Renal cortical epithelial cell (primary cell): Measurements from ENCODE around the gene GBE1. TPM values are rescaled to one million over a fixed set of nuclear protein-coding genes. Genes with fewer than 3 reads are reported as not detected.
A peak's percentile ranks its signal among the peaks of the same experiment; 100 is the strongest.

Experiments used
- DNase-seq: peaks from one replicate; pipeline ENCODE4 v3.0.0-alpha.2; 2011; ENCODE audit warnings: low read depth
- total RNA-seq: library from RNA; depleted of rRNA; stranded (reverse); fragments of >200 nt; gene quantifications from 2 replicates; pipeline ENCODE4 v1.2.3, GENCODE V29; 2014

Gene GBE1
- total RNA-seq, 1 donor from 2014 or later = 151 TPM

GRCh38 chr3:81468391-81468790 lies 293.1 kb downstream of the GBE1 start:
- DNase-seq = no peak

GRCh38 chr3:81466201-81466560 lies 295.3 kb downstream of the GBE1 start:
- no peak for DNase-seq

- no peak for DNase-seq
These were observed 295.8 kb downstream of the GBE1 start for GRCh38 chr3:81465510-81466200.

GRCh38 chr3:81463781-81464180 lies 297.7 kb downstream of the GBE1 start:
- no peak for DNase-seq

GRCh38 chr3:81462921-81463320 lies 298.5 kb downstream of the GBE1 start:
- no peak for DNase-seq

- no peak for DNase-seq
These were observed 301.7 kb downstream of the GBE1 start for GRCh38 chr3:81459733-81460132.

- no peak for DNase-seq
These were observed 309.0 kb downstream of the GBE1 start for GRCh38 chr3:81452418-81452817.

GRCh38 chr3:81451611-81452010 lies 309.8 kb downstream of the GBE1 start:
- DNase-seq = peak; percentile 63

GRCh38 chr3:81451140-81451539 lies 310.3 kb downstream of the GBE1 start:
- no peak for DNase-seq

- DNase-seq = no peak
These were observed 314.6 kb downstream of the GBE1 start for GRCh38 chr3:81446806-81447205.

- DNase-seq = no peak
These were observed 315.7 kb downstream of the GBE1 start for GRCh38 chr3:81445712-81446111.

- DNase-seq = no peak
These were observed 316.5 kb downstream of the GBE1 start for GRCh38 chr3:81444817-81445460.

- peak; percentile 33 for DNase-seq
These were observed 317.5 kb downstream of the GBE1 start for GRCh38 chr3:81443958-81444357.

- no peak for DNase-seq
These were observed 318.0 kb downstream of the GBE1 start for GRCh38 chr3:81443457-81443782.

- no peak for DNase-seq
These were observed 318.5 kb downstream of the GBE1 start for GRCh38 chr3:81442758-81443456.

GRCh38 chr3:81440661-81441060 lies 320.8 kb downstream of the GBE1 start:
- DNase-seq = no peak
